DLD1 (cell line): ENCODE data around the gene GRB14.
"Not testable (repeated sequence)": the region's sequence is repeated elsewhere in the genome, so short reads cannot be mapped to it uniquely, and the experiment has no call there.

Experiments
- in situ Hi-C: cut with HindIII; loops from 2 replicates; pipeline ENCODE4 v1.10.0; 2017; ENCODE audit warnings: low sequenced_read_pairs

GRB14 gene

GRCh38 chr2:164620873-164621763 is at the start of gene GRB14:
GRB14 (minus strand) TSS chr2:164621482; CDS start chr2:164621309, 173 bp downstream.
- in situ Hi-C loops = no loop called here

- in situ Hi-C loops = no loop called here
Observed at GRCh38 chr2:164669291-164669690, 48.0 kb upstream of the GRB14 start.

- in situ Hi-C loops = no loop called here
Observed at GRCh38 chr2:164667566-164667965, 46.3 kb upstream of the GRB14 start.

GRCh38 chr2:164664070-164664469 is 42.8 kb upstream of the GRB14 start:
- in situ Hi-C loops = no loop called here

GRCh38 chr2:164662868-164663631 is 41.8 kb upstream of the GRB14 start:
- in situ Hi-C loops = no loop called here

- in situ Hi-C loops = no loop called here
Observed at GRCh38 chr2:164662066-164662465, 40.8 kb upstream of the GRB14 start.

- in situ Hi-C loops = no loop called here
Observed at GRCh38 chr2:164661349-164661748, 40.1 kb upstream of the GRB14 start.

- in situ Hi-C loops = no loop called here
Observed at GRCh38 chr2:164657129-164657528, 35.8 kb upstream of the GRB14 start.

- in situ Hi-C loops = no loop called here
Observed at GRCh38 chr2:164655750-164656149, 34.5 kb upstream of the GRB14 start.

- in situ Hi-C loops = no loop called here
Observed at GRCh38 chr2:164655336-164655735, 34.1 kb upstream of the GRB14 start.

GRCh38 chr2:164651361-164651760 is 30.1 kb upstream of the GRB14 start:
- in situ Hi-C loops = no loop called here

GRCh38 chr2:164644036-164644700 is 22.9 kb upstream of the GRB14 start:
- in situ Hi-C loops = no loop called here

- in situ Hi-C loops = no loop called here
Observed at GRCh38 chr2:164642946-164643555, 21.8 kb upstream of the GRB14 start.

- in situ Hi-C loops = no loop called here
Observed at GRCh38 chr2:164642268-164642667, 21.0 kb upstream of the GRB14 start.

- in situ Hi-C loops = not testable (repeated sequence)
Observed at GRCh38 chr2:164628319-164628718, 7.0 kb upstream of the GRB14 start.

- in situ Hi-C loops = no loop called here
Observed at GRCh38 chr2:164625378-164625971, 4.2 kb upstream of the GRB14 start.

- in situ Hi-C loops = no loop called here
Observed at GRCh38 chr2:164624316-164624715, 3.0 kb upstream of the GRB14 start.

- in situ Hi-C loops = no loop called here
Observed at GRCh38 chr2:164622338-164623106, 1.2 kb upstream of the GRB14 start.

GRCh38 chr2:164621764-164622105 is 453 bp upstream of the GRB14 start:
- in situ Hi-C loops = no loop called here

- in situ Hi-C loops = no loop called here
Observed at GRCh38 chr2:164620457-164620856, 825 bp downstream of the GRB14 start.
